Activated naive CD4-positive, alpha-beta T cell treated with Interleukin-2 at 50 U/mL for 16 hours (primary cell): ENCODE data around the gene INTS1.
A peak's percentile ranks its signal among the peaks of the same experiment; 100 is the strongest.
"Not testable (repeated sequence)": the region's sequence is repeated elsewhere in the genome, so short reads cannot be mapped to it uniquely, and the experiment has no call there.

ENCODE experiments used
- DNase-seq: peaks from one replicate; pipeline ENCODE4 v3.0.0-alpha.2; 2020

The INTS1 gene

GRCh38 chr7:1444214-1444924 is 59.8 kb downstream of the INTS1 start:
- no peak for DNase-seq

GRCh38 chr7:1443587-1444200 is 60.5 kb downstream of the INTS1 start:
- DNase-seq: not testable (repeated sequence)

GRCh38 chr7:1442355-1443124 is 61.6 kb downstream of the INTS1 start:
- DNase-seq: no peak

- no peak for DNase-seq
Measured at GRCh38 chr7:1441615-1442354, 62.4 kb downstream of the INTS1 start.

- DNase-seq: no peak
Measured at GRCh38 chr7:1440620-1441019, 63.6 kb downstream of the INTS1 start.

GRCh38 chr7:1439373-1440363 is 64.5 kb downstream of the INTS1 start:
- no peak for DNase-seq

- DNase-seq: no peak
Measured at GRCh38 chr7:1438821-1439220, 65.4 kb downstream of the INTS1 start.

- DNase-seq: no peak
Measured at GRCh38 chr7:1438208-1438607, 66.0 kb downstream of the INTS1 start.

- no peak for DNase-seq
Measured at GRCh38 chr7:1437155-1437880, 66.9 kb downstream of the INTS1 start.

GRCh38 chr7:1436608-1437007 is 67.6 kb downstream of the INTS1 start:
- DNase-seq: no peak

- DNase-seq: no peak
Measured at GRCh38 chr7:1434891-1435670, 69.1 kb downstream of the INTS1 start.

- no peak for DNase-seq
Measured at GRCh38 chr7:1434165-1434718, 69.9 kb downstream of the INTS1 start.

GRCh38 chr7:1433128-1433920 is 70.9 kb downstream of the INTS1 start:
- no peak for DNase-seq

- peak; percentile 82 for DNase-seq
Measured at GRCh38 chr7:1432411-1433082, 71.6 kb downstream of the INTS1 start.

GRCh38 chr7:1431634-1432380 is 72.4 kb downstream of the INTS1 start:
- no peak for DNase-seq

- no peak for DNase-seq
Measured at GRCh38 chr7:1431226-1431625, 73.0 kb downstream of the INTS1 start.

- DNase-seq: no peak
Measured at GRCh38 chr7:1430056-1430845, 73.9 kb downstream of the INTS1 start.
